ENCODE data around the gene OR10G2. TPM values are rescaled to one million over a fixed set of nuclear protein-coding genes. Genes with fewer than 3 reads are reported as not detected.

Gene OR10G2, protein sequence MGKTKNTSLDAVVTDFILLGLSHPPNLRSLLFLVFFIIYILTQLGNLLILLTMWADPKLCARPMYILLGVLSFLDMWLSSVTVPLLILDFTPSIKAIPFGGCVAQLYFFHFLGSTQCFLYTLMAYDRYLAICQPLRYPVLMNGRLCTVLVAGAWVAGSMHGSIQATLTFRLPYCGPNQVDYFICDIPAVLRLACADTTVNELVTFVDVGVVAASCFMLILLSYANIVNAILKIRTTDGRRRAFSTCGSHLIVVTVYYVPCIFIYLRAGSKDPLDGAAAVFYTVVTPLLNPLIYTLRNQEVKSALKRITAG
- total RNA-seq: not detected in 2 replicates

DNA sequence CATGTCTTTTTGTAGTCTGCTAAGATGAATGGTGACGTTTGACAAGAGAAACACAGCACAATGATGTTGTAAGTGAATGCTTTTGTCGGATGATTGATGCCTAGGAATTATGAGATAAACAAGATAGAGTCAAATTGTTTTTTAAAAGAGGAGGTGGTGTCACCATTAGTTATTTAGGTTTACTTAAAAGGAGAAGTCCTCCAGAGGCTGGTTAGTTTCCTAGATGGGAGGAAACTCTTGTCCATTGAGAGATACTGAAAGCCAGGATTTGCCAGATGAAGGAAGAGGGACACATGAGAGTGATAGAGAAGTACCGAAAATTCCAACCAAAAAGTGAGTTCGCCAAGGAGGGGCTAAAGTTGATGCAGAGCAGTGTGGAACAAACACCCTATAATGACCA is at the start of gene OR10G2:
Gene OR10G2 (minus strand): TSS at position 101 of the 400 bp plus-strand sequence. CDS start 98 bp downstream, at position 3.

DNA sequence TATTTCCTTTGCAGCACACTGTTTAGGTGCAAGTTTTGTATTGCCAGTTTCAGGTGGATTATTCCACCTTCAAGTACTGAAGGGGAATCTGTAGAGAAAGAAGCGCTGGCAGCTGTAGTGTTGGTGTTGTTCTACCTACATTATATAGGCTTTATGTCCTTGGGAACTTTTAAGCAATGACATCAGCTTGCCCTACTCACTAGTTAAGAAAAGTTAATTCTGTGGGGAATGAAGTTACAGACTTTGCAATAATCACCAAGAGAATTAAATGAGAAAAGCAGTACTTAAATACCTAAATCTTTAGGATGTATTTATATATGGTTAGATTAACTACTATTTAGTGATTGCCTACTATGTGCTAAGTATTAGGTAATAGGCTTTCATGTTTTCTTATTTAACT is 39.0 kb upstream of the OR10G2 start, which contains the start of gene OR4E1:
Gene OR4E1 (minus strand): TSS at position 101 of the 400 bp plus-strand sequence. CDS start 2,883 bp downstream, outside the sequence.

DNA sequence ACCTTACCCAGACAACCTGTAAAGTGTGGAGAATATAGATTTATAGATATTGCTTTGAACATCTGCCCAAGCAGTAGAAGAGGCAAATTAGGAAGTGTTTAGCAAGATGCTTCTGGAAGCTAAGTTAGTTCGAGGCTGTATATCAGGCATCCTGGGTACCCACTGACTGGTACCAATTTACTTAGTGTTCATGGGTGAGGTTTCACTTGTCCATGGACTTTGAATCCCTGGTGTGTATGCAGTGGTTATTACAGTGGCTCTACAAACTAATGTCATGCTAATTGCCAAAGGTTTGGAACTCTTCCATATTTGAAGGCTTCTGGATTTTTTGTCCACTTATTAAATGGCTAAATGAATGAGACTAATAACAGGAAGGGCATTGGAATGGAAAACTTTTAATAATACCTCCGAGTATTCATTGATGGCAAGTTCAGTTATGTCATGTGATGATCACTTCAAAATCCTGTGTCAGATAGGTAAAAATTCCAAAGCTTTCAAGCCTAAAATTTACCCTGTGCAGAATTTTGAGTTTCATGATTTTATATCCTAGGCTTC is 18.7 kb upstream of the OR10G2 start, which contains the start of gene OR4E2:
Gene OR4E2 (plus strand): TSS at position 505 of the 555 bp plus-strand sequence. CDS start 11,248 bp downstream, outside the sequence.

Other genes with a start within 250 kb of the OR10G2 start
- 72.1 and 85.0 TPM in 2 replicates for gene CHD8, start 178.8 kb downstream of the OR10G2 start, total RNA-seq
- 32.2 and 33.3 TPM in 2 replicates for gene RAB2B, start 158.0 kb downstream of the OR10G2 start, total RNA-seq
- gene TOX4, start 157.7 kb downstream of the OR10G2 start, total RNA-seq: 27.3 and 36.0 TPM in 2 replicates
- 44.8 and 59.4 TPM in 2 replicates for gene METTL3, start 123.6 kb downstream of the OR10G2 start, total RNA-seq
- 2.7 and 4.7 TPM in 2 replicates for gene SALL2, start 108.6 kb downstream of the OR10G2 start, total RNA-seq
- not detected in 2 replicates for gene OR10G3, start 54.9 kb downstream of the OR10G2 start, total RNA-seq
- not detected in 2 replicates for gene OR4E2, start 18.9 kb upstream of the OR10G2 start, total RNA-seq
- gene OR4E1, start 38.9 kb upstream of the OR10G2 start, total RNA-seq: not detected in 2 replicates